ENCODE results near the gene JAZF1.

DNA sequence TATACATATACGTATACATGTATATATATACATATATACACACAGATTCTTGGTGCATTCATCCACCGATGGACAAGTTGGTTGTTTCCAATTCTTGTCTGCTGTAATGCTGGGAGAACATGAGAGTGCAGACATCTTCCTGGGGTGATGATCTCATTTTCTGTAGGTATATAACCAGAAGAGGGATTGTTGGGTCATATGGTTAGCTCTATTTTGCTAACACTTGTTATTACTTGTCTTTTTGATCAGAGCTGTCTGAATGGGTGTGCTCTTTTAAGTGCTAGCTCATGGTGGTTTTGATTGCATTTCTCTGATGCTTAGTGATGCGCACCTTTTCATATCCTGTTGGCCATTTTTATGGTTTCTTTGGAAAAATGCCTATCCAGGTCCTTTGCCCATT lies 334.2 kb downstream of the JAZF1 start:
- TF ChIP-seq, protein P1, sequence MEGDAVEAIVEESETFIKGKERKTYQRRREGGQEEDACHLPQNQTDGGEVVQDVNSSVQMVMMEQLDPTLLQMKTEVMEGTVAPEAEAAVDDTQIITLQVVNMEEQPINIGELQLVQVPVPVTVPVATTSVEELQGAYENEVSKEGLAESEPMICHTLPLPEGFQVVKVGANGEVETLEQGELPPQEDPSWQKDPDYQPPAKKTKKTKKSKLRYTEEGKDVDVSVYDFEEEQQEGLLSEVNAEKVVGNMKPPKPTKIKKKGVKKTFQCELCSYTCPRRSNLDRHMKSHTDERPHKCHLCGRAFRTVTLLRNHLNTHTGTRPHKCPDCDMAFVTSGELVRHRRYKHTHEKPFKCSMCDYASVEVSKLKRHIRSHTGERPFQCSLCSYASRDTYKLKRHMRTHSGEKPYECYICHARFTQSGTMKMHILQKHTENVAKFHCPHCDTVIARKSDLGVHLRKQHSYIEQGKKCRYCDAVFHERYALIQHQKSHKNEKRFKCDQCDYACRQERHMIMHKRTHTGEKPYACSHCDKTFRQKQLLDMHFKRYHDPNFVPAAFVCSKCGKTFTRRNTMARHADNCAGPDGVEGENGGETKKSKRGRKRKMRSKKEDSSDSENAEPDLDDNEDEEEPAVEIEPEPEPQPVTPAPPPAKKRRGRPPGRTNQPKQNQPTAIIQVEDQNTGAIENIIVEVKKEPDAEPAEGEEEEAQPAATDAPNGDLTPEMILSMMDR (IDR thresholded peaks at IDR 0.05) = no peak
- TF ChIP-seq POLR2AphosphoS5 (IDR thresholded peaks at IDR 0.05) = no peak
- no peak for TF ChIP-seq POLR2A (IDR thresholded peaks at IDR 0.05)

Data from breast epithelium (tissue), 3 donors.